Muscle of back (tissue), 13 donors: Measurements from ENCODE around the gene RFTN2. TPM values are rescaled to one million over a fixed set of nuclear protein-coding genes. Genes with fewer than 3 reads are reported as not detected.
"Not testable (repeated sequence)": the region's sequence is repeated elsewhere in the genome, so short reads cannot be mapped to it uniquely, and the experiment has no call there.

Source experiments
- DNase-seq, 3 donors: peaks; one replicate each; pipeline versions ENCODE4 v3.0.0 to v3.0.0-alpha.2; 2013
- long read RNA-seq, 9 donors: transcript quantifications; one replicate each; lab custom pipeline, GENCODE V29; 2026
- polyA plus RNA-seq, 10 donors: library from polyadenylated mRNA; unstranded; fragments of 120-200 nt; gene quantifications; one replicate each; pipeline ENCODE4 v1.2.1, GENCODE V29; 2013; ENCODE audit not compliant: insufficient read length in 10 of 10

RFTN2 gene
- 10 to 100 TPM; 14.3 to 26.1 (median 17.4) TPM for polyA plus RNA-seq
- long read RNA-seq, donor 1, full-length matches to known transcripts: 4 of 4 reads
- long read RNA-seq, donor 1, partial matches to known transcripts: 0 of 4 reads
- long read RNA-seq, donor 1, other reads (novel, unspliced or antisense): 0 of 4 reads
- long read RNA-seq, donor 2, full-length matches to known transcripts: 5 of 5 reads
- long read RNA-seq, donor 2, partial matches to known transcripts: 0 of 5 reads
- long read RNA-seq, donor 2, other reads (novel, unspliced or antisense): 0 of 5 reads
- long read RNA-seq, donor 3: 0 reads
- long read RNA-seq, donor 4, full-length matches to known transcripts: 6 of 6 reads
- long read RNA-seq, donor 4, partial matches to known transcripts: 0 of 6 reads
- long read RNA-seq, donor 4, other reads (novel, unspliced or antisense): 0 of 6 reads
- long read RNA-seq, donor 5, full-length matches to known transcripts: 5 of 5 reads
- long read RNA-seq, donor 5, partial matches to known transcripts: 0 of 5 reads
- long read RNA-seq, donor 5, other reads (novel, unspliced or antisense): 0 of 5 reads
- long read RNA-seq, donor 6, full-length matches to known transcripts: 3 of 8 reads
- long read RNA-seq, donor 6, partial matches to known transcripts: 5 of 8 reads
- long read RNA-seq, donor 6, other reads (novel, unspliced or antisense): 0 of 8 reads
- long read RNA-seq, donor 7, full-length matches to known transcripts: 10 of 19 reads
- long read RNA-seq, donor 7, partial matches to known transcripts: 9 of 19 reads
- long read RNA-seq, donor 7, other reads (novel, unspliced or antisense): 0 of 19 reads
- long read RNA-seq, donor 8, full-length matches to known transcripts: 3 of 8 reads
- long read RNA-seq, donor 8, partial matches to known transcripts: 5 of 8 reads
- long read RNA-seq, donor 8, other reads (novel, unspliced or antisense): 0 of 8 reads
- long read RNA-seq, donor 9: 0 reads

DNA sequence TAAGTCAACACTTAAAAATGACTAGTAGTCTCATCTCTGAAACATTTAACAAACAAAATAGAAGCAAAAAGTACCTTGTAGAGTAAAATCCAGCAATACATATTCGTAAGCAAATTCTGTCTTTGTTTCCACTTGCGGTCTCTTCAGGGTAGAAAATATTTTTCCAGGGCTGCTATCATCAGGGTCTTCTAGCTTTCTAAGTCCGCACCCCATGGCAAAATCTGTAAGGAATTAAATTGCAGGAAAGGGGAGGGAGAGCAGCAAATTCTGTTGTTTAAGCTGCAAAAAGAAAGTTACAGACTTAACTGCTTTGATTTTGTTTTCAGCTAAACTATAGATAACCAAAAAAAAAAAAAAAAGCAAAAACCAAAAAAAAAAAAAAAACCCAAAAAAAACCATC, at the start of gene RFTN2:
TSS of gene RFTN2 (minus strand) at position 342 of the 400 bp plus-strand sequence. CDS start at position 213, 129 bp downstream.
- DNase-seq: peak; percentile 40 to 76 (median 54)

DNA sequence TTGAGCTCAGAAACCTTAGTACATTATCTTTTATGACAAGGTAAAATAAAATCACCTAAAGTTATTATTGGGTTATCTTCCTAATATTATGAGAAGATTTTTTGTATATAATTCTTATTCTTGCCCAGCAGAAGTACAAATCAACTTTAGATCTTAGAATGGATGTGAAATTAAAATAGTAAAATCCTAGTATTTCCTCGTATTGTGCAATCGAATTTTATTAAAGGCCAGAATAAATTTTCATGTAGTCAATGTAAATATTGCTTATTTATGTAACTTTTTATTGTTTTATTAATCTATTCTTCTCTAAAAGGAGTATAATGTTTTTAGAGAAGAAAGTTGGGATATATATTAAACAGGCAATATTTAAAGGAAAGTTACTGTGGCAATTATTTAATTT, 42.5 kb upstream of the RFTN2 start:
- DNase-seq: no peak

GRCh38 chr2:197713271-197713670, 37.9 kb upstream of the RFTN2 start:
- DNase-seq: no peak

DNA sequence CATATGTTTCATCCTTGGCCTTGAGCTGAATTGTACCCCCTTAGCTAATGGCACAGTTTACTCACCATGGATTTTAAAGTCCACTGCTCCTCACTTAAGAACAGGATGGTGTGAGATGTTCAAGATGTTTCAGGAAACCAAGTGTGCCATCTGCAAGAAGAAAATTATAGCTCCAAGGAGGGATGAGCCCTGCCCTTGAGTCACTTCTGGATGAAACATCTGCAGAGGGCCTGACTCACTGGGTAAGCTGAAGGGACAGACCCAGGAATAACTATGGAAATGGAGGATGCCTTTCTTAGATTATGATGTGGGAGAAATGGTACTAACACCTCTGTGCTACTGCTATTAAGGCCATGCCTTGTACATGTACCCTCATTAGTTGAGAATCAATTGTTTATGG, 36.2 kb upstream of the RFTN2 start:
- no peak for DNase-seq

GRCh38 chr2:197710424-197711042, 35.1 kb upstream of the RFTN2 start:
- no peak for DNase-seq

DNA sequence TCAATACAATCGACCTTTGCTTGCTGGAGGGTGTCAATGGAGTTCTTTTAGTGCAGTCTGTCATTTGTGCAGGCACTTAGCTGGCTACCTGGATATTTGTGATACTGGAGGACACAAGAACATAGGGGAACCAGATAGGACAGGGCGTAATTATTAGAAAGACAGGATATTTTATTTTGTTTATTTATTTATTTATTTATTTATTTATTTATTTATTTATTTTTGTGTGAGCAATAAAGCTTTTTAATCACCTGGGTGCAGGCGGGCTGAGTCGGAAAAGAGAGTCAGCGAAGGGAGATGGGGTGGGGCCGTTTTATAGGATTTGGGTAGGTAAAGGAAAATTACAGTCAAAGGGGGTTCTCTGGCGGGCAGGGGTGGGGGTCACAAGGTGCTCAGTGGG, 33.8 kb upstream of the RFTN2 start:
- not testable (repeated sequence) for DNase-seq

GRCh38 chr2:197708331-197708730, 32.9 kb upstream of the RFTN2 start:
- peak in 1 of 3 donors; percentile 26 for DNase-seq

DNA sequence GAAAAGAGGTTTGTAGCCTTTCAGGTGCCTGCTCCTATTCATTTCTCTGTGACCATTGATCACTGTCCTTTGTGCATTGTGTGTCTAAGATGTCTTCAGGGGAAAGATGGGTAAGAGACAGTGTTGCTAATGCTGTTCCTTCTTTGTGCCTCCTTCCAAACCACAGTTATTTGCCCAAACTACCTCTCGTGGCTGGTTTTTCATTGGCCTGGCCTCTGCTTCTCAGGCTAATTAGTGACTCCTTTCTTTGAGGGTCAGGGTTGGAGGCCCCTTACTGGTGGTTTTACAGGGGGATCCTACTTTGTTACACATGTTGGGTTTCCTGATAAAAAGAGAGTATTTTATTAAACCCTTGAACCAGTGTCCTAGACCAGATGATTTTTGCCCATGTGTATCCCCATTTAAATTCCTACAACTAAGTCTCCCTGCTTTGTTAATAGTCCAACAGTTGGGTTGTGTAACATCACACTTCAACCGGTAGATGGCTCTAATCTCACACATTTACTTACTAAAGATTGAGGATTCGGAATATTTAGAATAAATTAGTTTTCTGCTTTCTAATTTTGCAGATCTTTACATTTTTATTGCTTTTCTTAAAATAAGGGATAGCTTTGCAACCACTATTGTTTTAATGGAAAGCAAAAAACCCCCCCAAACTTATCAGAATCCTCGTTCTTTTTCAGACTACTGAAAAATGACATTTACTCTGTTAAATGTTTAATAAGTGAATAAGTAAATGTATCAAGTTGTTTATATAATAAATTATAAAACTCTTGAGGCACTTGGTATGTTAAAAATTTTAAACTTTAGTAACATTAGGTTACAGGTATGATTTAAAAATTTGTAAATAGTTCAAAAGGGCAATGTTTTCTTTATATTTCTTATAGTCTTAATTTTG, 32.2 kb upstream of the RFTN2 start:
- peak in 2 of 3 donors; percentile 26 to 48 for DNase-seq

DNA sequence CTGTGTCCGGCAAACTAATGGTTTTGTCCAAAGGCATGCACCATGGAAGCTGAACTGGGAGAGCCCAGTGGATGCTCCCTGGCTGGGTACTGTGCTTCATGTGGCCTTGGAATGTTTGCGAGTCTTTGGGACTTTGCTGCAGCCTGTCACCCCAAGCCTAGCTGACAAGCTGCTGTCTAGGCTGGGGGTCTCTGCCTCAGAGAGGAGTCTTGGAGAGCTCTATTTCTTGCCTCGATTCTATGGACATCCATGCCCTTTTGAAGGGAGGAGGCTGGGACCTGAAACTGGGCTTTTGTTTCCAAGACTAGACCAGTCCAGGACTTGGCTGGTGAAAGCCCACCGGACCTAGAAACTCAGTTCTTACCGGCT, 31.4 kb upstream of the RFTN2 start:
- peak in 1 of 3 donors; percentile 2 for DNase-seq

- DNase-seq: peak in 1 of 3 donors; percentile 4
Measured at GRCh38 chr2:197705912-197706838, 30.8 kb upstream of the RFTN2 start.

DNA sequence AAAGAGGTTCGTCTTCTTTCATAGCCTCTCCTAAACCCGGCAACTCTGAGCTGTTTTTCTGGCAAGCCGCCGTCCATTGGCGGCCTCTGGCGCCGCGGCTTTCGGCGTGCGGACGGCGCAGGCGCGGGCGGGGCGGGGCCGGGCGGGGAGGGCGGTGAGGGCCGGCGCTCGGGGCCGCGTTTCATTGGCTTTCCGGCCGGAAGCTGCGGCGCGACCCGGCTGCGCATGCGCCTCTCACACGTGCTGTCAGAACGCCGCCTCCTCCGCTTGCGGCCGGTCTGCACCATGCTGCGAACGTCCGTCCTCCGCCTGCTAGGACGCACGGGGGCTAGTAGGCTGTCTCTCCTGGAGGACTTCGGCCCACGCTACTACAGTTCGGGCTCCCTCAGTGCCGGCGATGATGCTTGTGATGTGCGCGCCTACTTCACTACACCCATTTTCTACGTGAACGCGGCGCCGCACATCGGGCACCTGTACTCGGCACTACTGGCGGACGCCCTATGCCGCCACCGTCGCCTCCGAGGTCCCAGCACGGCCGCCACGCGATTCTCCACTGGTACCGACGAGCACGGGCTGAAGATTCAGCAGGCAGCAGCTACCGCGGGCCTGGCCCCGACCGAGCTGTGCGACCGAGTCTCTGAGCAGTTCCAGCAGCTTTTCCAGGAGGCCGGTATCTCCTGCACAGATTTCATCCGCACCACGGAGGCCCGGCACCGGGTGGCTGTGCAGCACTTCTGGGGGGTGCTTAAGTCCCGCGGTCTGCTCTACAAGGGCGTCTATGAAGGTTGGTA, 29.9 kb upstream of the RFTN2 start, which contains the start of gene MARS2:
TSS of gene MARS2 (plus strand) at position 249 of the 791 bp plus-strand sequence. CDS start at position 286, 37 bp downstream.
- peak; percentile 93 to 97 (median 96) for DNase-seq

- DNase-seq: no peak
Measured at GRCh38 chr2:197704434-197705120, 29.2 kb upstream of the RFTN2 start.

DNA sequence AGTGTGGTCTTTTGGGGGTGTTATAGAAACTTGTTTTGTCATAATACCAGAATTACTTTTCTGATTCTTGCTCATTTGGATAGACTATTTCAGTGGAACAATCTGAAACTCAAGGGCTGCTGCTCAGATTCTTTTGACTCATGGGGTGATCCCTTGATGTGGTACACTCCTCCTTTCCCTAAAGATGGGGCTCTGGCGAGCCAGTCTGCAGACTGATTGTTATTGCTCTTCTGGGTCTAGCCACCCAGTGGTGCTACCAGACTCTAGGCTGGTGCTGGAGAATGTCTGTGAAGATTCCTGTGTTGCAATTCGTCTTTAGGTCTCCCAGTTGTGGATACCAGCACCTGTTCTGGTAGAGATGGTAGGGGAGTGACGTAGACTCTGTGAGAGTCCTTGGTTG, 25.6 kb upstream of the RFTN2 start:
- no peak for DNase-seq

- not testable (repeated sequence) for DNase-seq
Measured at GRCh38 chr2:197699724-197700123, 24.3 kb upstream of the RFTN2 start.

DNA sequence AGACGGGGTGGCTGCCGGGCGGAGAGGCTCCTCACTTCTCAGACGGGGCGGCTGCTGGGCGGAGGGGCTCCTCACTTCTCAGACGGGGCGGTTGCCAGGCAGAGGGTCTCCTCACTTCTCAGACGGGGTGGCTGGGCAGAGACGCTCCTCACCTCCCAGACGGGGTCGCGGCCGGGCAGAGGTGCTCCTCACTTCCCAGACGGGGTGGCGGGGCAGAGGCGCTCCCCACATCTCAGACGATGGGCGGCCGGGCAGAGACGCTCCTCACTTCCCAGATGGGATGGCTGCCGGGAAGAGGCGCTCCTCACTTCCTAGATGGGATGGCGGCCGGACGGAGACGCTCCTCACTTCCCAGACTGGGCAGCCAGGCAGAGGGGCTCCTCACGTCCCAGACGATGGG, 21.2 kb upstream of the RFTN2 start:
- not testable (repeated sequence) for DNase-seq

DNA sequence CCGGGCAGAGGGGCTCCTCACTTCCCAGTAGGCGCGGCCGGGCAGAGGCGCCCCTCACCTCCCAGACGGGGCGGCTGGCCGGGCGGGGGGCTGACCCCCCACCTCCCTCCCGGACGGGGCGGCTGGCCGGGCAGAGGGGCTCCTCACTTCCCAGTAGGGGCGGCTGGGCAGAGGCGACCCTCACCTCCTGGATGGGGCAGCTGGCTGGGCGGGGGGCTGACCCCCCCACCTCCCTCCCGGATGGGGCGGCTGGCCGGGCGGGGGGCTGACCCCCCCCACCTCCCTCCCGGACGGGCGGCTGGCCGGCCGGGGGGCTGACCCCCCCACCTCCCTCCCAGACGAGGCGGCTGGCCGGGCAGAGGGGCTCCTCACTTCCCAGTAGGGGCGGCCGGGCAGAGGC, 20.6 kb upstream of the RFTN2 start:
- not testable (repeated sequence) for DNase-seq

DNA sequence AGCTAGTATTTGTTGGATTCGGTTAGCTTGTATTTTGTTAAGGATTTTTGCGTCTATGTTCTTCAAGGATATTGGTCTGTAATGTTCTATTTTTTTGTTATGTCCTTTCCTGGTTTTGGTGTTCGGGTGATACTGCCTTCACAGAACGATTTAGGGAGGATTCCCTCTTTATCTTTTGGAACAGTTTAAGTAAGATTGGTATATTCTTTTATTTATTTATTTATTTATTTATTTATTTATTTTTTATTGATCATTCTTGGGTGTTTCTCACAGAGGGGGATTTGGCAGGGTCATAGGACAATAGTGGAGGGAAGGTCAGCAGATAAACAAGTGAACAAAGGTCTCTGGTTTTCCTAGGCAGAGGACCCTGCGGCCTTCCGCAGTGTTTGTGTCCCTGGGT, 19.8 kb upstream of the RFTN2 start:
- not testable (repeated sequence) for DNase-seq

- DNase-seq: peak in 1 of 3 donors; percentile 13
Measured at GRCh38 chr2:197677483-197677882, 2.1 kb upstream of the RFTN2 start.
